ENCODE data around the gene MAPK8IP2.

Gene MAPK8IP2

GRCh38 chr22:50600538-50600937, at the start of gene MAPK8IP2:
MAPK8IP2 (plus strand) TSS chr22:50600793; CDS start chr22:50600819, 26 bp downstream.
- Histone ChIP-seq H3K9me3 (ENCODE audit: control insufficient read depth, insufficient read depth, low read depth, low read length) (no peaks in the 10 kb centered on the region), H3K27me3 (ENCODE audit: control insufficient read depth, insufficient read depth, low read length) (peaks cover 82% of the 10 kb centered on the region), H3K36me3 (ENCODE audit: control insufficient read depth, insufficient read depth, low read length) (no peaks in the 10 kb centered on the region), H3K27ac (ENCODE audit: low read depth, low read length) (no peak within 1 kb of the TSS), H3K4me1 (ENCODE audit: control insufficient read depth, insufficient read depth, low read length) (peaks cover 3% of the 10 kb centered on the region; the same call in 1 of the 2 replicates), H3K4me3 (ENCODE audit: low read depth, low read length) (peak within 1 kb of the TSS; percentile 43), H3K9ac (ENCODE audit: low read length) (no peak within 1 kb of the TSS)

GRCh38 chr22:50551160-50551752, 49.3 kb upstream of the MAPK8IP2 start:
- no peaks in the 10 kb centered on the region for H3K4me1 ChIP-seq (ENCODE audit: control insufficient read depth, insufficient read depth, low read length)
- no peaks in the 10 kb centered on the region for H3K36me3 ChIP-seq (ENCODE audit: control insufficient read depth, insufficient read depth, low read length)
- H3K27ac ChIP-seq (ENCODE audit: low read depth, low read length), result no peak overlapping the region
- H3K4me3 ChIP-seq (ENCODE audit: low read depth, low read length), result no peak overlapping the region
- no peak overlapping the region for H3K9ac ChIP-seq (ENCODE audit: low read length)
- H3K27me3 ChIP-seq (ENCODE audit: control insufficient read depth, insufficient read depth, low read length), result peaks cover 1% of the 10 kb centered on the region
- no peaks in the 10 kb centered on the region for H3K9me3 ChIP-seq (ENCODE audit: control insufficient read depth, insufficient read depth, low read depth, low read length)

GRCh38 chr22:50553310-50553709, 47.3 kb upstream of the MAPK8IP2 start:
- no peak overlapping the region for H3K4me3 ChIP-seq (ENCODE audit: low read depth, low read length)
- no peaks in the 10 kb centered on the region for H3K27me3 ChIP-seq (ENCODE audit: control insufficient read depth, insufficient read depth, low read length)
- H3K4me1 ChIP-seq (ENCODE audit: control insufficient read depth, insufficient read depth, low read length), result no peaks in the 10 kb centered on the region
- H3K9me3 ChIP-seq (ENCODE audit: control insufficient read depth, insufficient read depth, low read depth, low read length), result no peaks in the 10 kb centered on the region
- H3K36me3 ChIP-seq (ENCODE audit: control insufficient read depth, insufficient read depth, low read length), result no peaks in the 10 kb centered on the region
- H3K27ac ChIP-seq (ENCODE audit: low read depth, low read length), result no peak overlapping the region
- no peak overlapping the region for H3K9ac ChIP-seq (ENCODE audit: low read length)

- Histone ChIP-seq H3K36me3 (ENCODE audit: control insufficient read depth, insufficient read depth, low read length) (no peaks in the 10 kb centered on the region), H3K4me1 (ENCODE audit: control insufficient read depth, insufficient read depth, low read length) (no peaks in the 10 kb centered on the region), H3K27me3 (ENCODE audit: control insufficient read depth, insufficient read depth, low read length) (peaks cover 10% of the 10 kb centered on the region; the same call in 1 of the 2 replicates), H3K9me3 (ENCODE audit: control insufficient read depth, insufficient read depth, low read depth, low read length) (no peaks in the 10 kb centered on the region), H3K27ac (ENCODE audit: low read depth, low read length) (no peak overlapping the region), H3K9ac (ENCODE audit: low read length) (no peak overlapping the region), H3K4me3 (ENCODE audit: low read depth, low read length) (no peak overlapping the region)
Measured at GRCh38 chr22:50556703-50557102, 43.9 kb upstream of the MAPK8IP2 start.

GRCh38 chr22:50560034-50560433, 40.6 kb upstream of the MAPK8IP2 start:
- H3K36me3 ChIP-seq (ENCODE audit: control insufficient read depth, insufficient read depth, low read length), result no peaks in the 10 kb centered on the region
- H3K9ac ChIP-seq (ENCODE audit: low read length), result no peak overlapping the region
- H3K27me3 ChIP-seq (ENCODE audit: control insufficient read depth, insufficient read depth, low read length), result peaks cover 30% of the 10 kb centered on the region
- no peak overlapping the region for H3K4me3 ChIP-seq (ENCODE audit: low read depth, low read length)
- H3K27ac ChIP-seq (ENCODE audit: low read depth, low read length), result no peak overlapping the region
- H3K9me3 ChIP-seq (ENCODE audit: control insufficient read depth, insufficient read depth, low read depth, low read length), result no peaks in the 10 kb centered on the region
- no peaks in the 10 kb centered on the region for H3K4me1 ChIP-seq (ENCODE audit: control insufficient read depth, insufficient read depth, low read length)

- no peak overlapping the region for H3K4me3 ChIP-seq (ENCODE audit: low read depth, low read length)
- H3K9me3 ChIP-seq (ENCODE audit: control insufficient read depth, insufficient read depth, low read depth, low read length), result no peaks in the 10 kb centered on the region
- H3K27ac ChIP-seq (ENCODE audit: low read depth, low read length), result no peak overlapping the region
- no peaks in the 10 kb centered on the region for H3K4me1 ChIP-seq (ENCODE audit: control insufficient read depth, insufficient read depth, low read length)
- H3K36me3 ChIP-seq (ENCODE audit: control insufficient read depth, insufficient read depth, low read length), result no peaks in the 10 kb centered on the region
- H3K9ac ChIP-seq (ENCODE audit: low read length), result no peak overlapping the region
- H3K27me3 ChIP-seq (ENCODE audit: control insufficient read depth, insufficient read depth, low read length), result peaks cover 35% of the 10 kb centered on the region
Measured at GRCh38 chr22:50561401-50562358, 38.9 kb upstream of the MAPK8IP2 start.

GRCh38 chr22:50562523-50563412, 37.8 kb upstream of the MAPK8IP2 start, which contains the start of gene SYCE3:
SYCE3 (minus strand) TSS chr22:50562919; CDS start chr22:50556405, 6,514 bp downstream.
- H3K36me3 ChIP-seq (ENCODE audit: control insufficient read depth, insufficient read depth, low read length), result peaks cover 5% of the 10 kb centered on the region
- H3K27me3 ChIP-seq (ENCODE audit: control insufficient read depth, insufficient read depth, low read length), result peaks cover 35% of the 10 kb centered on the region
- H3K9me3 ChIP-seq (ENCODE audit: control insufficient read depth, insufficient read depth, low read depth, low read length), result no peaks in the 10 kb centered on the region
- H3K27ac ChIP-seq (ENCODE audit: low read depth, low read length), result no peak within 1 kb of the TSS
- H3K9ac ChIP-seq (ENCODE audit: low read length), result peak within 1 kb of the TSS; percentile 1
- H3K4me3 ChIP-seq (ENCODE audit: low read depth, low read length), result peak within 1 kb of the TSS; percentile 86
- H3K4me1 ChIP-seq (ENCODE audit: control insufficient read depth, insufficient read depth, low read length), result no peaks in the 10 kb centered on the region

GRCh38 chr22:50563413-50564160, 37.0 kb upstream of the MAPK8IP2 start:
- peak overlapping the region; percentile 86 for H3K4me3 ChIP-seq (ENCODE audit: low read depth, low read length)
- no peak overlapping the region for H3K27ac ChIP-seq (ENCODE audit: low read depth, low read length)
- no peaks in the 10 kb centered on the region for H3K4me1 ChIP-seq (ENCODE audit: control insufficient read depth, insufficient read depth, low read length)
- no peaks in the 10 kb centered on the region for H3K9me3 ChIP-seq (ENCODE audit: control insufficient read depth, insufficient read depth, low read depth, low read length)
- peak overlapping the region; percentile 1 for H3K9ac ChIP-seq (ENCODE audit: low read length)
- peaks cover 10% of the 10 kb centered on the region for H3K36me3 ChIP-seq (ENCODE audit: control insufficient read depth, insufficient read depth, low read length)
- H3K27me3 ChIP-seq (ENCODE audit: control insufficient read depth, insufficient read depth, low read length), result peaks cover 33% of the 10 kb centered on the region

GRCh38 chr22:50564289-50564688, 36.3 kb upstream of the MAPK8IP2 start:
- H3K9ac ChIP-seq (ENCODE audit: low read length), result no peak overlapping the region
- H3K9me3 ChIP-seq (ENCODE audit: control insufficient read depth, insufficient read depth, low read depth, low read length), result no peaks in the 10 kb centered on the region
- no peak overlapping the region for H3K27ac ChIP-seq (ENCODE audit: low read depth, low read length)
- no peaks in the 10 kb centered on the region for H3K4me1 ChIP-seq (ENCODE audit: control insufficient read depth, insufficient read depth, low read length)
- no peak overlapping the region for H3K4me3 ChIP-seq (ENCODE audit: low read depth, low read length)
- peaks cover 30% of the 10 kb centered on the region for H3K27me3 ChIP-seq (ENCODE audit: control insufficient read depth, insufficient read depth, low read length)
- peaks cover 17% of the 10 kb centered on the region for H3K36me3 ChIP-seq (ENCODE audit: control insufficient read depth, insufficient read depth, low read length)

GRCh38 chr22:50567721-50568252, 32.8 kb upstream of the MAPK8IP2 start:
- no peak overlapping the region for H3K4me3 ChIP-seq (ENCODE audit: low read depth, low read length)
- no peak overlapping the region for H3K27ac ChIP-seq (ENCODE audit: low read depth, low read length)
- H3K4me1 ChIP-seq (ENCODE audit: control insufficient read depth, insufficient read depth, low read length), result no peaks in the 10 kb centered on the region

More at GRCh38 chr22:50567721-50568252, 32.8 kb upstream of the MAPK8IP2 start:
- no peak overlapping the region for H3K9ac ChIP-seq (ENCODE audit: low read length)
- H3K9me3 ChIP-seq (ENCODE audit: control insufficient read depth, insufficient read depth, low read depth, low read length), result no peaks in the 10 kb centered on the region
- H3K36me3 ChIP-seq (ENCODE audit: control insufficient read depth, insufficient read depth, low read length), result peaks cover 51% of the 10 kb centered on the region
- H3K27me3 ChIP-seq (ENCODE audit: control insufficient read depth, insufficient read depth, low read length), result peaks cover 25% of the 10 kb centered on the region

Measured in HUES6 (cell line).